Uterus (tissue), 2 donors: ENCODE results near the gene EFTUD2.

ENCODE experiments used
- CTCF ChIP-seq, 4 experiments: fragments of 200-600 bp in 2 of 4; fragments of 450-650 bp in 2 of 4; sonication (generic) in 2 of 4; IDR thresholded peaks; one replicate each; pipeline ENCODE4 v1.5.1; 2016 to 2019; ENCODE audit warnings: antibody characterized with exemption in 4 of 4, mild to moderate bottlenecking in 2 of 4, moderate library complexity in 1 of 4
- POLR2A ChIP-seq, 2 donors: fragments of 450-650 bp; IDR thresholded peaks; one replicate each; pipeline ENCODE4 v1.6.1; 2016; ENCODE audit warnings: antibody characterized with exemption in 2 of 2, mild to moderate bottlenecking in 1 of 2, moderate library complexity in 1 of 2

- TF ChIP-seq CTCF (IDR thresholded peaks at IDR 0.05) (no peak), POLR2A (IDR thresholded peaks at IDR 0.05) (no peak)
These were observed 51.7 kb downstream of the EFTUD2 start, which contains the start of gene HIGD1B for GRCh38 chr17:44847586-44847985.
